OCI-LY1 (cell line): ENCODE measurements around the gene LHFPL5.

ENCODE experiments used
- CTCF ChIP-seq: fragments of 200-600 bp; sonication (generic), shearing (Covaris generic); IDR thresholded peaks from 2 replicates; pipeline ENCODE4 v1.5.1; 2017; ENCODE audit warnings: mild to moderate bottlenecking, antibody characterized with exemption, low read length, moderate library complexity, mixed read lengths
- EZH2 ChIP-seq: fragments of 200-600 bp; sonication (generic), shearing (Covaris generic); IDR thresholded peaks from 2 replicates; pipeline ENCODE4 v1.8.0; 2017; ENCODE audit warnings: borderline replicate concordance, mixed run types, mild to moderate bottlenecking, antibody characterized with exemption, low read length, moderate library complexity, mixed read lengths

DNA sequence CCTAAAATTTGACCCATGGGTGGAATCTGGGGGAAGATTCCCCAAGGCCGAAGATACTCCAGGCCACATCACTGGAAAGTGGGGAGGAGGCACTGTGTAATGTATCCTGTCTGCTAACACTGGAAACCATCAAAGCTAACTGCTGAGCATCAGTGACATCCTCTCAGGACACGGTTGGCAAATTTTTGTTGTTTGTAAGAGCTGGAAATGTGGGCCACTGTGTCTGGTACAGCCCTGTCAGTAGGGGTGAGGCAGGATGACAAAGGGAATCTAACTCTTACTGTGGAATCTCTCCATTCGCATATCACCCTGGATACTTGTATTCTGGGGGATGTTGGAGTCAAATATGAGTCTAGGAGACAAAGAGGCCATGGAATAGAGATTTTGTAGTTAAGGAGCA, 45.7 kb upstream of the LHFPL5 start:
- TF ChIP-seq CTCF (no peak), EZH2 (no peak)
